OCI-LY1 (cell line): ENCODE measurements around the gene PFN2.

Experiments
- H2AFZ ChIP-seq: fragments of 200-600 bp; sonication (generic), shearing (Covaris generic); 2 replicates; pipeline ENCODE4 v1.6.0; 2014; ENCODE audit warnings: antibody characterized with exemption, mild to moderate bottlenecking, low read length
- H3F3A ChIP-seq: fragments of 200-600 bp; sonication (generic), shearing (Covaris generic); 2 replicates; pipeline ENCODE4 v1.6.0; 2014; ENCODE audit warnings: mild to moderate bottlenecking, antibody characterized with exemption, low read length, moderate library complexity; ENCODE audit not compliant: insufficient read depth
- H3K27ac ChIP-seq: fragments of 200-600 bp; sonication (generic); 2 replicates; pipeline ENCODE4 v1.5.1; 2014; ENCODE audit warnings: low read length, mixed run types, mild to moderate bottlenecking, low read depth; ENCODE audit not compliant: poor library complexity, severe bottlenecking
- H3K27me3 ChIP-seq: fragments of 200-600 bp; sonication (generic); 2 replicates; pipeline ENCODE4 v1.6.0; 2014; ENCODE audit warnings: antibody characterized with exemption, mild to moderate bottlenecking, low read length, moderate library complexity; ENCODE audit not compliant: insufficient read depth
- H3K36me3 ChIP-seq: fragments of 200-600 bp; sonication (generic); 2 replicates; pipeline ENCODE4 v1.6.1; 2014; ENCODE audit warnings: mild to moderate bottlenecking, antibody characterized with exemption, low read length, moderate library complexity, mixed read lengths; ENCODE audit not compliant: insufficient read depth
- H3K4me1 ChIP-seq: fragments of 200-600 bp; sonication (generic); 2 replicates; pipeline ENCODE4 v1.5.1; 2014; ENCODE audit warnings: mild to moderate bottlenecking, low read length, moderate library complexity; ENCODE audit not compliant: insufficient read depth, severe bottlenecking
- H3K4me2 ChIP-seq: fragments of 200-600 bp; sonication (generic), shearing (Covaris generic); 2 replicates; pipeline ENCODE4 v1.6.1; 2014; ENCODE audit warnings: low read length
- H3K4me3 ChIP-seq: fragments of 200-600 bp; sonication (generic); 2 replicates; pipeline ENCODE4 v1.5.1; 2014; ENCODE audit warnings: low read length, low read depth, mild to moderate bottlenecking, mixed read lengths; ENCODE audit not compliant: poor library complexity, severe bottlenecking
- H3K79me2 ChIP-seq: fragments of 200-600 bp; shearing (Covaris generic); 2 replicates; pipeline ENCODE4 v1.6.1; 2016; ENCODE audit warnings: mixed run types, low read length, mixed read lengths; ENCODE audit not compliant: insufficient read depth
- H3K9ac ChIP-seq: fragments of 200-600 bp; sonication (generic), shearing (Covaris generic); 2 replicates; pipeline ENCODE4 v1.6.1; 2014; ENCODE audit warnings: mild to moderate bottlenecking, low read length, mixed read lengths
- H3K9me2 ChIP-seq: fragments of 200-600 bp; sonication (generic), shearing (Covaris generic); 2 replicates; pipeline ENCODE4 v1.6.1; 2014; ENCODE audit warnings: low read depth, mild to moderate bottlenecking, low read length, mixed read lengths
- H3K9me3 ChIP-seq: fragments of 200-600 bp; shearing (Covaris generic); 2 replicates; pipeline ENCODE4 v1.6.1; 2014; ENCODE audit warnings: low read length, mixed read lengths
- H4K20me1 ChIP-seq: fragments of 200-600 bp; sonication (generic), shearing (Covaris generic); 2 replicates; pipeline ENCODE4 v1.6.0; 2016; ENCODE audit warnings: mild to moderate bottlenecking, low read length; ENCODE audit not compliant: insufficient read depth
- CTCF ChIP-seq: fragments of 200-600 bp; sonication (generic), shearing (Covaris generic); IDR thresholded peaks from 2 replicates; pipeline ENCODE4 v1.5.1; 2017; ENCODE audit warnings: mild to moderate bottlenecking, antibody characterized with exemption, low read length, moderate library complexity, mixed read lengths
- EZH2 ChIP-seq: fragments of 200-600 bp; sonication (generic), shearing (Covaris generic); IDR thresholded peaks from 2 replicates; pipeline ENCODE4 v1.8.0; 2017; ENCODE audit warnings: borderline replicate concordance, mixed run types, mild to moderate bottlenecking, antibody characterized with exemption, low read length, moderate library complexity, mixed read lengths

The PFN2 gene

GRCh38 chr3:149965278-149965677 lies 5.4 kb downstream of the PFN2 start:
- Histone ChIP-seq H3K4me3 (no peak overlapping the region), H3K36me3 (peaks cover 21% of the 10 kb centered on the region; the same call in 1 of the 2 replicates), H3K79me2 (no peaks in the 10 kb centered on the region), H3F3A (no peaks in the 10 kb centered on the region), H3K27me3 (no peaks in the 10 kb centered on the region), H4K20me1 (no peaks in the 10 kb centered on the region), H3K9me3 (no peaks in the 10 kb centered on the region), H3K4me2 (no peak overlapping the region), H3K9me2 (no peaks in the 10 kb centered on the region), H3K9ac (no peak overlapping the region), H3K4me1 (peaks cover 22% of the 10 kb centered on the region), H3K27ac (no peak overlapping the region), H2AFZ (no peak overlapping the region)
- TF ChIP-seq EZH2, result no peak
- TF ChIP-seq CTCF, result no peak

GRCh38 chr3:149964291-149964690 lies 6.4 kb downstream of the PFN2 start:
- TF ChIP-seq CTCF (no peak), EZH2 (no peak)

GRCh38 chr3:149963485-149963884 lies 7.2 kb downstream of the PFN2 start:
- H3K9me3 ChIP-seq, result no peaks in the 10 kb centered on the region
- H2AFZ ChIP-seq, result no peak overlapping the region
- no peaks in the 10 kb centered on the region for H3K27me3 ChIP-seq
- no peaks in the 10 kb centered on the region for H3K79me2 ChIP-seq
- H3K4me1 ChIP-seq, result peaks cover 9% of the 10 kb centered on the region
- no peaks in the 10 kb centered on the region for H4K20me1 ChIP-seq
- no peak for TF ChIP-seq EZH2
- TF ChIP-seq CTCF, result no peak
- H3K4me2 ChIP-seq, result no peak overlapping the region
- no peaks in the 10 kb centered on the region for H3F3A ChIP-seq
- H3K9me2 ChIP-seq, result no peaks in the 10 kb centered on the region
- H3K9ac ChIP-seq, result no peak overlapping the region
- no peak overlapping the region for H3K27ac ChIP-seq
- peaks cover 21% of the 10 kb centered on the region; the same call in 1 of the 2 replicates for H3K36me3 ChIP-seq
- H3K4me3 ChIP-seq, result no peak overlapping the region

More at GRCh38 chr3:149964291-149964690, 6.4 kb downstream of the PFN2 start:
- H3K36me3 ChIP-seq, result peaks cover 21% of the 10 kb centered on the region; the same call in 1 of the 2 replicates
- no peaks in the 10 kb centered on the region for H3K79me2 ChIP-seq
- H3K9me2 ChIP-seq, result no peaks in the 10 kb centered on the region
- no peaks in the 10 kb centered on the region for H3F3A ChIP-seq
- H3K9ac ChIP-seq, result no peak overlapping the region
- H3K4me3 ChIP-seq, result no peak overlapping the region
- H3K27me3 ChIP-seq, result no peaks in the 10 kb centered on the region
- no peaks in the 10 kb centered on the region for H3K9me3 ChIP-seq
- no peak overlapping the region for H2AFZ ChIP-seq
- no peak overlapping the region for H3K27ac ChIP-seq
- no peak overlapping the region for H3K4me2 ChIP-seq
- H4K20me1 ChIP-seq, result no peaks in the 10 kb centered on the region
- peaks cover 17% of the 10 kb centered on the region for H3K4me1 ChIP-seq
